Epithelial cell of esophagus (primary cell): ENCODE results near the gene TRMT13.

Source experiments
- DNase-seq: peaks from one replicate; pipeline ENCODE4 v3.0.0; 2010; ENCODE audit warnings: low read depth
- H3K4me3 ChIP-seq: 2 replicates; pipeline ENCODE4 v1.5.1; 2011; ENCODE audit warnings: mild to moderate bottlenecking, low read length, control low read depth
- CTCF ChIP-seq: IDR thresholded peaks from 2 replicates; pipeline ENCODE4 v1.5.1; 2011; ENCODE audit warnings: low read depth, mild to moderate bottlenecking, low read length, control low read depth, inconsistent platforms; ENCODE audit not compliant: insufficient read depth; ENCODE audit errors: missing control alignments

The TRMT13 gene

GRCh38 chr1:100151679-100152078 is 18.7 kb downstream of the TRMT13 start:
- no peak for TF ChIP-seq CTCF
- DNase-seq: no peak
- H3K4me3 ChIP-seq: no peak overlapping the region

- DNase-seq: no peak
- H3K4me3 ChIP-seq: no peak overlapping the region
- no peak for TF ChIP-seq CTCF
Measured at GRCh38 chr1:100152271-100152670, 19.3 kb downstream of the TRMT13 start.

GRCh38 chr1:100162881-100163280 is 29.9 kb downstream of the TRMT13 start:
- no peak for DNase-seq
- no peak for TF ChIP-seq CTCF
- H3K4me3 ChIP-seq: no peak overlapping the region

GRCh38 chr1:100164216-100164615 is 31.3 kb downstream of the TRMT13 start:
- DNase-seq: no peak
- TF ChIP-seq CTCF: no peak
- H3K4me3 ChIP-seq: no peak overlapping the region

GRCh38 chr1:100164702-100165101 is 31.7 kb downstream of the TRMT13 start:
- H3K4me3 ChIP-seq: no peak overlapping the region
- TF ChIP-seq CTCF: no peak
- no peak for DNase-seq

GRCh38 chr1:100168051-100168450 is 35.1 kb downstream of the TRMT13 start:
- TF ChIP-seq CTCF: no peak
- no peak overlapping the region for H3K4me3 ChIP-seq
- no peak for DNase-seq

GRCh38 chr1:100177295-100178041 is 44.5 kb downstream of the TRMT13 start:
- no peak for DNase-seq
- H3K4me3 ChIP-seq: no peak overlapping the region
- no peak for TF ChIP-seq CTCF
